ENCODE results near the gene MAN1A1. TPM values are rescaled to one million over a fixed set of nuclear protein-coding genes. Genes with fewer than 3 reads are reported as not detected.

The MAN1A1 gene
- total RNA-seq, 4 donors from 2014 or later, result 52.7 to 123 (median 97.1) TPM

DNA sequence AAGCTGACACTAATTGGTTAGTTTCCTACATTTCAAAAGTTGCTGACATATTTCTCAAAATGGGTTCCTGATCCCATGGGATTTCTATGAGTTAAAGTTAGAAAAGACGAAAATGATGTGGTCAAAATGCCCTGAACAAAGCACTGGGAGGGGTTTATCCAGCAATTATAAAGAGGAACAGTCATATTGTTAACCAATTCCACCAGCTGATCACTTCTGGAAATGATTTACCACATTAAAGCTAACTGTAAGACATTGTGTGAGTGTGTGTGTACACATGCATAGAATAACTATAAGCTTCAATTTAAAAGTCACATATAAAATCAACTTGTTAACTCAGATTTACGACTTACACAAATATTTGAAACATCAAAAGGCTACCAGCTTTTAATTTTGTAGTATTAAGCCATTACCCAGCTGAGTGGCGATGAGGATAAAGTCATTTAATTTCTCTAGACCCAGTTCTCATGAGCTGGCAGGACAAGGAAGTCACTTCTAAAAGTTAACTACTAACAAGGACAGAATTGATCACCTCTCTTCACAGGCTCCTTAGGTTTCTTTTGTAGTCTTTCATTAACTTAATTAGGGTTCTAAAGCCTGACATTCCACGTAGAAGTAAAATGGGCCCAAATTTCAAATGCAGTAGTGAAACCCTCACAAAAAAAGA is 40.4 kb downstream of the MAN1A1 start:
- Histone ChIP-seq H3K4me3 (no peak overlapping the region), H3K4me1 (peaks cover 12 to 60% (median 26%) of the 10 kb centered on the region in 4 donors), H3K36me3 (peaks cover 0 to 10% (median 2%) of the 10 kb centered on the region in 4 donors), H3K9me3 (no peaks in the 10 kb centered on the region), H3K27me3 (no peaks in the 10 kb centered on the region), H3K27ac (peak overlapping the region in 3 of 4 donors; percentile 39 to 48 (median 43))
- 43 to 64% methylated on average over 4 of the region's 4 CpGs for WGBS, 2 donors (ENCODE audit: low coverage in 1 of 2)
- intact Hi-C loops (cut with DNase I; ENCODE audit: low total_unique reads) (loop anchor here (2.0 kb wide), 1 partner anchor 40 kb away; the partner anchor contains the start of gene MAN1A1), in situ Hi-C loops (cut with MboI; ENCODE audit: low pct_ligation_motif_present in 1 of 4, low pct_unique_long_range_greater_than_20kb in 1 of 4, low sequenced_read_pairs in 3 of 4) (no loop called here)
- TF ChIP-seq POLR2AphosphoS5 (IDR thresholded peaks at IDR 0.05), result peak in 1 of 3 donors; percentile 12
- no peak for TF ChIP-seq POLR2A (IDR thresholded peaks at IDR 0.05)
- DNase-seq, result no peak

DNA sequence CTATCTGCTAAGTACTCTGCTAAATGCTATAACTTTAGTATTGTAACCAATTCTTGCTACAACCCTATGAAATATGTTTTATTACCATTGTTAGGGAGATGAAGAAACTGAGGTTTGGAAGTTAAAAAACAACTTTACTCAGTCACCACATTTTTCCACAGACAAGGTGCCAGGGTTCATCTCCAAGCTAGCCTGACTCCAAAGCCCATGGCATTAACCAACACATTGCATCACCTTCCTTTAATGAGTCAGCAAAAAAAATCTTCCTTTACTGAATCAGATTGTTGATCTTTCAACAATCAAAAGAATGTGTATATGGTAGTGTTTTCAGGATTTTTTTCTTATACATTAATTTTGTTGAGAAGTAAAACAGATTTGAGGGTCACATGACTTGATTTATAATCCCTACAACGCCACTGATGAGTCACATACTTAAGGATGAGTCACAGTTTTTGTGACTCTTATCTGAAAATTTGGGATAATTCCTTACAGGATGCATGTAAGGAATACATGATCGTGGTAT is 41.5 kb downstream of the MAN1A1 start:
- TF ChIP-seq POLR2AphosphoS5 (IDR thresholded peaks at IDR 0.05), result peak in 1 of 3 donors; percentile 10
- TF ChIP-seq POLR2A (IDR thresholded peaks at IDR 0.05), result no peak
- H3K27me3 ChIP-seq, result no peaks in the 10 kb centered on the region
- peaks cover 0 to 10% (median 2%) of the 10 kb centered on the region in 4 donors for H3K36me3 ChIP-seq
- DNase-seq, result no peak
- H3K4me3 ChIP-seq, result no peak overlapping the region
- WGBS, 2 donors (ENCODE audit: low coverage in 1 of 2), result 27 to 39% methylated on average over 2 of the region's 2 CpGs
- peaks cover 12 to 54% (median 24%) of the 10 kb centered on the region in 4 donors for H3K4me1 ChIP-seq
- no peaks in the 10 kb centered on the region for H3K9me3 ChIP-seq
- in situ Hi-C loops (cut with MboI; ENCODE audit: low pct_ligation_motif_present in 1 of 4, low pct_unique_long_range_greater_than_20kb in 1 of 4, low sequenced_read_pairs in 3 of 4) (no loop called here), intact Hi-C loops (cut with DNase I; ENCODE audit: low total_unique reads) (loop anchor here (2.0 kb wide), 1 partner anchor 41 kb away; the partner anchor contains the start of gene MAN1A1)
- H3K27ac ChIP-seq, result peak overlapping the region in 1 of 4 donors; percentile 43

DNA sequence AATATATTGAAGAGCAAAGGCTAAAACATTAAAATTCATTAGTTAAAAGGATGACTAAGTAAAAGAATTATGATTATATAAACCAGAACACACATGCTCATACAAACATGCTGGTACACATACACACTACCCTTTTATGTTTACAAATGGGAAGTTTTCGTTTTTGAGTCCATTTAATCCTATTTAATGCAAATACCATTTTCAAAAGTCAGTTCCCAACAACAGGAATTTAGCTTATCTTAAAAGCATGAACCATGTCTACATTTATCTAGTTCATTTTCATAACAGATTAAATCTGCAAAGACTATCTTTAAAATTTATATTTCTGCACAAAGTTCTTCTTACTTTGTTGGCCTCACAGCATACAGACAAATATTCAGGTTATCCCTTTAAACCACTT is 42.5 kb downstream of the MAN1A1 start:
- in situ Hi-C loops (cut with MboI; ENCODE audit: low pct_ligation_motif_present in 1 of 4, low pct_unique_long_range_greater_than_20kb in 1 of 4, low sequenced_read_pairs in 3 of 4) (no loop called here), intact Hi-C loops (cut with DNase I; ENCODE audit: low total_unique reads) (no loop called here)
- no peak overlapping the region for H3K4me3 ChIP-seq

DNA sequence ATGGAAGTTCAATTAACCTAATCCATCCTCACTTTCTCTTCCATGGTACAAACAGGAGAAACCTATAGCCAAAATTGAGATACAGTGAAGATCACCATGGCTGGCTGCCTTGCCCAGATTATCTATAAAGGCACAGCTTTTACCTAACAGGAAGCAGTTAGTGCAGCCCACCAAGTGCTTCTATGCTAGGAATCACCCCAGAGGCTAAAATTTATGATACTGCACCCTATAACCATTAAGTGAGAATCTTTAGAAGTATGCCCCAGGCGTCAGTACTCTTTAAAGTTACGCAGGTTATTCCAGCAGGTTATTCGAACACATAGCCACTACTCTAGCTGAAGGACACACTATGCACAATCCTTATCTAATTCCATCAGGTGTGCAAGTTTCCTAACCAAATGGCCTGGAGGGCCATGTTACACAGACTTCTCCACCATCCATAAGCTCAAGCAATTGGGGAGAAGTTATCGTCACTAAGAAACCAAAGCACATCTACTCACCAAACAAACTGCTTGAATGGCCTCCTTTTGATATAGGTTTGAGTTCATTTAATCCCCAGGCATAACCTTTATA is 43.1 kb downstream of the MAN1A1 start:
- no peak for DNase-seq
- no peak for TF ChIP-seq POLR2A (IDR thresholded peaks at IDR 0.05)
- TF ChIP-seq, protein P1, sequence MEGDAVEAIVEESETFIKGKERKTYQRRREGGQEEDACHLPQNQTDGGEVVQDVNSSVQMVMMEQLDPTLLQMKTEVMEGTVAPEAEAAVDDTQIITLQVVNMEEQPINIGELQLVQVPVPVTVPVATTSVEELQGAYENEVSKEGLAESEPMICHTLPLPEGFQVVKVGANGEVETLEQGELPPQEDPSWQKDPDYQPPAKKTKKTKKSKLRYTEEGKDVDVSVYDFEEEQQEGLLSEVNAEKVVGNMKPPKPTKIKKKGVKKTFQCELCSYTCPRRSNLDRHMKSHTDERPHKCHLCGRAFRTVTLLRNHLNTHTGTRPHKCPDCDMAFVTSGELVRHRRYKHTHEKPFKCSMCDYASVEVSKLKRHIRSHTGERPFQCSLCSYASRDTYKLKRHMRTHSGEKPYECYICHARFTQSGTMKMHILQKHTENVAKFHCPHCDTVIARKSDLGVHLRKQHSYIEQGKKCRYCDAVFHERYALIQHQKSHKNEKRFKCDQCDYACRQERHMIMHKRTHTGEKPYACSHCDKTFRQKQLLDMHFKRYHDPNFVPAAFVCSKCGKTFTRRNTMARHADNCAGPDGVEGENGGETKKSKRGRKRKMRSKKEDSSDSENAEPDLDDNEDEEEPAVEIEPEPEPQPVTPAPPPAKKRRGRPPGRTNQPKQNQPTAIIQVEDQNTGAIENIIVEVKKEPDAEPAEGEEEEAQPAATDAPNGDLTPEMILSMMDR (IDR thresholded peaks at IDR 0.05), result no peak
- no peak for TF ChIP-seq POLR2AphosphoS5 (IDR thresholded peaks at IDR 0.05)
- no peak for TF ChIP-seq EP300 (IDR thresholded peaks at IDR 0.05; ENCODE audit: low read depth)
- no peaks in the 10 kb centered on the region for H3K27me3 ChIP-seq
- H3K4me1 ChIP-seq, result peaks cover 12 to 41% (median 18%) of the 10 kb centered on the region in 4 donors
- WGBS, 2 donors (ENCODE audit: low coverage in 1 of 2), result 49 to 58% methylated on average over 4 of the region's 4 CpGs
- in situ Hi-C loops (cut with MboI; ENCODE audit: low pct_ligation_motif_present in 1 of 4, low pct_unique_long_range_greater_than_20kb in 1 of 4, low sequenced_read_pairs in 3 of 4) (no loop called here), intact Hi-C loops (cut with DNase I; ENCODE audit: low total_unique reads) (no loop called here)
- H3K36me3 ChIP-seq, result peaks cover 0 to 10% (median 2%) of the 10 kb centered on the region in 4 donors
- no peak overlapping the region for H3K27ac ChIP-seq
- H3K4me3 ChIP-seq, result no peak overlapping the region
- H3K9me3 ChIP-seq, result no peaks in the 10 kb centered on the region

More for the DNA sequence above, 42.5 kb downstream of the MAN1A1 start:
- no peak overlapping the region for H3K27ac ChIP-seq
- 80 to 91% methylated on average over 1 of the region's 1 CpG for WGBS, 2 donors (ENCODE audit: low coverage in 1 of 2)
- TF ChIP-seq POLR2A (IDR thresholded peaks at IDR 0.05) (no peak), EP300 (IDR thresholded peaks at IDR 0.05; ENCODE audit: low read depth) (no peak), POLR2AphosphoS5 (IDR thresholded peaks at IDR 0.05) (no peak)
- TF ChIP-seq, protein P1 (IDR thresholded peaks at IDR 0.05), result no peak
- no peak for DNase-seq
- peaks cover 0 to 10% (median 2%) of the 10 kb centered on the region in 4 donors for H3K36me3 ChIP-seq
- no peaks in the 10 kb centered on the region for H3K27me3 ChIP-seq
- no peaks in the 10 kb centered on the region for H3K9me3 ChIP-seq
- peaks cover 12 to 43% (median 18%) of the 10 kb centered on the region in 4 donors for H3K4me1 ChIP-seq

Measured in transverse colon (tissue), 4 donors.